A549 treated with CpdA at 1 μM for 4 hours (cell line): ENCODE results near the gene FA2H. TPM values are rescaled to one million over a fixed set of nuclear protein-coding genes. Genes with fewer than 3 reads are reported as not detected.

Experiments
- total RNA-seq: library from RNA; stranded (reverse); fragments of 200-300 nt; extraction: Qiagen RNA extraction; gene quantifications from 5 replicates; pipeline ENCODE4 v1.2.3, GENCODE V29; 2022; ENCODE audit warnings: low read depth

The FA2H gene, protein sequence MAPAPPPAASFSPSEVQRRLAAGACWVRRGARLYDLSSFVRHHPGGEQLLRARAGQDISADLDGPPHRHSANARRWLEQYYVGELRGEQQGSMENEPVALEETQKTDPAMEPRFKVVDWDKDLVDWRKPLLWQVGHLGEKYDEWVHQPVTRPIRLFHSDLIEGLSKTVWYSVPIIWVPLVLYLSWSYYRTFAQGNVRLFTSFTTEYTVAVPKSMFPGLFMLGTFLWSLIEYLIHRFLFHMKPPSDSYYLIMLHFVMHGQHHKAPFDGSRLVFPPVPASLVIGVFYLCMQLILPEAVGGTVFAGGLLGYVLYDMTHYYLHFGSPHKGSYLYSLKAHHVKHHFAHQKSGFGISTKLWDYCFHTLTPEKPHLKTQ
- 34.7 to 45.6 TPM (median 38.1 TPM) in 5 replicates for total RNA-seq

GRCh38 chr16:74774223-74775139 is at the start of gene FA2H:
Gene FA2H, minus strand, starts transcription at chr16:74774820. Its CDS starts 65 bp downstream, at chr16:74774755.

DNA sequence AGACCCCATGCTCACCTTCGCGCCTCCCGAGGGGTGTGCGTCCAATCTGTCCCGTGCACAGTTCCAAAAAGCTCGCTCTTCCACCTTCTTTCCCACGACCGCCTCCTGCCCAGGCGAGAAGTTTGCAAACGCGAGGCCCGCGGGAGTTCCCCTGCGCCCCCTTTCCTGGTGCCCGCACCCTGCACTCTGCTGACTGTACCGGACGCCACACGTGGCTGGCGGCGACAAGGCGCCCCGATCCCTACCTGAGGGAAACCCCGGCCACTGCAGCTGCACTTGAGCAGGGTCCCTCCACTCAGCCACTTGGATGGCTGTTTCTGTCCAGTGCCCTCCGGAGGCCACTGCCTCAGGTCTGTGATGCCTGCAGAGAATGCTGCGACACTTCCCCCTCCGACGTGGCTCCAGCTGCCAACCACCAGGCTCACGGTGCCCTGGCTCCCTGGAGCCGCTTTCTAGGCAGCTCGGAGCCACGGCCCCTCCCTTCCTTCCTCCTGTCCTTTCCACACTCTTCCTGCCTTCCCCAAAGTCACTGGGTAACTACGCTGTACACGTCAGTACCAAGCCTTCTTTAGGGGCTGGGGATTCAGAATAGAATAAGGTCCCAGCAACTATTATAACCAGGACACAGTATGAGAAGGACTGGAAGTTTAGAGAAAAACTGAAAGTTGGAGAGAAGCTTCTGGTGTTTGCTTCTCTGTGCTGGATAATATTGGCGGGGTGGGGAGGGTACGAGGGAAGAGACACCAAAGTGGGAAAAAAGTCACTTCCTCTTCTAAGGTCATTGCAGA is 74.0 kb downstream of the FA2H start, which contains the start of gene MLKL:
TSS of gene MLKL (minus strand) at position 425 of the 788 bp plus-strand sequence. CDS start 5,105 bp downstream, outside the sequence.

GRCh38 chr16:74666425-74667254 is 108.0 kb downstream of the FA2H start, which contains the start of gene RFWD3:
Gene RFWD3, minus strand, starts transcription at chr16:74666877. Its CDS starts 5,428 bp downstream, at chr16:74661449.

Other genes with a start within 250 kb of the FA2H start
- gene GLG1, start 167.7 kb downstream of the FA2H start, total RNA-seq = 42.0 to 53.6 TPM (median 48.7 TPM) in 5 replicates
- gene RFWD3, start 107.9 kb downstream of the FA2H start, total RNA-seq = 37.2 to 44.7 TPM (median 38.9 TPM) in 5 replicates
- 25.1 to 28.7 TPM (median 27.0 TPM) in 5 replicates for gene MLKL, start 74.0 kb downstream of the FA2H start, total RNA-seq
- gene WDR59, start 210.3 kb upstream of the FA2H start, total RNA-seq = 25.1 to 32.3 TPM (median 31.0 TPM) in 5 replicates
- 17.3 to 24.5 TPM (median 23.4 TPM) in 5 replicates for gene ZNRF1, start 224.2 kb upstream of the FA2H start, total RNA-seq